GM19240 (cell line): Measurements from ENCODE around the gene FGD1.
A peak's percentile ranks its signal among the peaks of the same experiment; 100 is the strongest.

Source experiments
- DNase-seq: peaks from one replicate; pipeline ENCODE4 v3.0.0; 2011; ENCODE audit warnings: low spot score; ENCODE audit not compliant: insufficient read length

The FGD1 gene

GRCh38 chrX:54473993-54474859 is 21.8 kb downstream of the FGD1 start:
- no peak for DNase-seq

- DNase-seq = no peak
Measured at GRCh38 chrX:54470054-54470760, 25.8 kb downstream of the FGD1 start.

GRCh38 chrX:54452920-54453319 is 43.1 kb downstream of the FGD1 start:
- DNase-seq = no peak

- DNase-seq = no peak
Measured at GRCh38 chrX:54449929-54450328, 46.1 kb downstream of the FGD1 start.

GRCh38 chrX:54447461-54447860 is 48.6 kb downstream of the FGD1 start:
- no peak for DNase-seq

- no peak for DNase-seq
Measured at GRCh38 chrX:54446084-54446483, 50.0 kb downstream of the FGD1 start.

GRCh38 chrX:54444752-54445151 is 51.3 kb downstream of the FGD1 start:
- no peak for DNase-seq

GRCh38 chrX:54442790-54443189 is 53.2 kb downstream of the FGD1 start:
- no peak for DNase-seq

- peak; percentile 41 for DNase-seq
Measured at GRCh38 chrX:54439960-54440871, 55.8 kb downstream of the FGD1 start, which contains the start of gene TSR2. TSR2 (plus strand) TSS chrX:54440404; CDS start chrX:54440422, 18 bp downstream.

- DNase-seq = no peak
Measured at GRCh38 chrX:54435121-54435520, 60.9 kb downstream of the FGD1 start.

- no peak for DNase-seq
Measured at GRCh38 chrX:54430519-54430918, 65.5 kb downstream of the FGD1 start.

GRCh38 chrX:54427837-54428424 is 68.1 kb downstream of the FGD1 start:
- DNase-seq = no peak

- DNase-seq = no peak
Measured at GRCh38 chrX:54423161-54423888, 72.7 kb downstream of the FGD1 start.

GRCh38 chrX:54422168-54422567 is 73.9 kb downstream of the FGD1 start:
- no peak for DNase-seq

GRCh38 chrX:54419559-54420302 is 76.3 kb downstream of the FGD1 start:
- DNase-seq = no peak

GRCh38 chrX:54416965-54417364 is 79.1 kb downstream of the FGD1 start:
- no peak for DNase-seq

- no peak for DNase-seq
Measured at GRCh38 chrX:54415534-54416350, 80.3 kb downstream of the FGD1 start.

GRCh38 chrX:54413753-54414152 is 82.3 kb downstream of the FGD1 start:
- no peak for DNase-seq

GRCh38 chrX:54411732-54412131 is 84.3 kb downstream of the FGD1 start:
- DNase-seq = no peak
